Right lung (tissue), 5 donors: Measurements from ENCODE around the gene NOC2L. TPM values are rescaled to one million over a fixed set of nuclear protein-coding genes. Genes with fewer than 3 reads are reported as not detected.

Experiments
- DNase-seq, 2 donors: peaks; one replicate each; pipeline ENCODE4 v3.0.0-alpha.2; 2013
- polyA plus RNA-seq, 5 donors: library from polyadenylated mRNA; unstranded; fragments of 120-200 nt; gene quantifications; one replicate each; pipeline versions ENCODE4 v1.2.1 to v1.2.3, GENCODE V29; 2013; ENCODE audit warnings: inconsistent platforms in 1 of 5, low replicate concordance in 1 of 5; ENCODE audit not compliant: insufficient read length in 5 of 5, insufficient read depth in 1 of 5

The NOC2L gene
- polyA plus RNA-seq, 5 donors: 42.3 to 62.0 (median 55.2) TPM

DNA sequence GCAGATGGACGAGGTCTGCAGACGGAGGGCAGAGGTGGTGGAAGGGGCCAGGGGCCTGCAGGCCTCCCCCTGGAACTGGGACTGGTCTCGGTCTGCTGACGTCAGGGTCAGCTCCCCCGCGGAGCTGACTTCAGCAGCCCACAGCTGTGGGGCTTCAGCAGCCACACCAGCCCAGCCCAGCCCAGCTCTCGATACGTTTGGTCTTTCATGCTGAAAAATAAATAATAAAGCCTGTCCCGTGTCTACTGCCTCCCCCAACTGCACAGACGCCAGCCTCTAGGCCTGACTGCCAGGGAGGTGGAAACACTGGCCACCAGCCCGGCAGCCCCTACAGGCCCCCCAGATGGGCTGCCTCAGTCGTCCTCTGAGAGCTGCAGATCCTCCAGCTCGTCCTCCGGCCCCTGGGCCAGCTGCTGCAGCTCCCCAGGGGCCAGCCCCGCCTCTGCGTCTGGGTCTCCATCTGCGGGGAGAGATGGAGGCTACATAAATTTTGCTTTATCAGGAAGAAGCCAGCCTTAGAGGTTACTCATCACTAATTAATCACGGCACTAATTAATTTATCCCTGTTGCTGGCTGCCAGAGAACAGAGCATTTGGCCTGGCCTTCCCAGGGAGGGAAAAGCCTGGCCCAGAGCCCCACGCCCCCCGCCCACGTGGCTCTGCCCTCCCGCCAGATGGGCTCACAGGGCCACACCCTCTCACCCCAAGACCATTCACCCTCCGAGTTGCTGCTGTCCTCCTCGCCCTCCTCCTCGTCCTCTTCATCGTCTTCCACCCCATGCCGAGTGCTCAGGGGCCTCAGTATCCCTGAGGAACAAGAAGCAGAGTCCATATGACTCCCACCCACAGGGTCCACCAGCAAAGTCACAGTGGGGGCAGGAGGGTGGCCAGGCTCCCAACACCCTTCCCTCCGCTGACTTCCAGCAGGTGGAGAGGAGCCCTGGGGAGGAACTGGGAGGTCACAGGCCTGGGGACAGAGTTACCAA lies 14.4 kb downstream of the NOC2L start:
- peak; percentile 93 to 95 for DNase-seq

DNA sequence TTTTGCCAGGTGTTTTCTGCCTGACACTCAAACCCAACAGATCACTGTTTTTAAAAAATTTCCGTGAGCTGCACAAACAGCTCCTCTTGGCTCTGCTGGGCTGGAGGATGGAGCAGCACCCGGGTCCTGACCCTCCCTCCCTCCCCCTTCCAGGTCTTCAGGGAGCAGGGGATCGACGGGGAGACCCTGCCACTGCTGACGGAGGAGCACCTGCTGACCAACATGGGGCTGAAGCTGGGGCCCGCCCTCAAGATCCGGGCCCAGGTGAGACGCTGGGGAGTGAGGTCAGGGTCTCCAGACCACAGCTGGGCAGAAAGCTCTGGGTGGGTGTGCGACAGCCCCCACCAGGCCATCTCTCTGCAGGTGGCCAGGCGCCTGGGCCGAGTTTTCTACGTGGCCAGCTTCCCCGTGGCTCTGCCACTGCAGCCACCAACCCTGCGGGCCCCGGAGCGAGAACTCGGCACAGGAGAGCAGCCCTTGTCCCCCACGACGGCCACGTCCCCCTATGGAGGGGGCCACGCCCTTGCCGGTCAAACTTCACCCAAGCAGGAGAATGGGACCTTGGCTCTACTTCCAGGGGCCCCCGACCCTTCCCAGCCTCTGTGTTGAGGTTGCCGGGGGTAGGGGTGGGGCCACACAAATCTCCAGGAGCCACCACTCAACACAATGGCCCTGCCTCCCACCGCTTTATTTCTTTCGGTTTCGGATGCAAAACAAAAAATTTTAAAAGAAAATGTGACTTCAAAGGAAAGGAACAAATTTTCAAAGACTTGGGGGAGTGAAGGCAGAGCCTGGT lies 15.3 kb downstream of the NOC2L start:
- no peak for DNase-seq

DNA sequence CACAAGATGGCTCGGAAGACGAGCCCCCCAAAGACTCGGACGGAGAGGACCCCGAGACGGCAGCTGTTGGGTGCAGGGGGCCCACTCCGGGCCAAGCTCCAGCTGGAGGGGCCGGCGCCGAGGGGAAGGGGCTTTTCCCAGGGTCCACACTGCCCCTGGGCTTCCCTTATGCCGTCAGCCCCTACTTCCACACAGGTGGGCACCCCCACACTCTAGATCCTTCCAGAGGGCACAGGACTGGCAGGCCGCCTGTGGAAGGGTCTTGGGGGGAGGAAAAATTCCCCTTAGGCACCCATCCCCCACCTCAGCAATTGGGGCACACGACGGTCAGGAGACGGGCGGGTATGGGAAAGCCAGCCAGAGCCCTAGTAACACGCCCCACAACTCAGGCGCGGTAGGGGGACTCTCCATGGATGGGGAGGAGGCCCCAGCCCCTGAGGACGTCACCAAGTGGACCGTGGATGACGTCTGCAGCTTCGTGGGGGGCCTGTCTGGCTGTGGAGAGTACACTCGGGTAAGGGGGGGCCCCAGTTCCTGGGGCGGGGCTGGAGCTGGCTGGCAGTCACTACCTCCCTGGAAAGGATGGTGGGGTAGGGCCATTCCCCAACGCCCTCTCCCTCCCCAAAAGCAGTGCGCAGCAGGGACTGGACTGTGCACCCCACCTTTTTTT lies 16.1 kb downstream of the NOC2L start:
- peak in 1 of 2 donors; percentile 70 for DNase-seq

DNA sequence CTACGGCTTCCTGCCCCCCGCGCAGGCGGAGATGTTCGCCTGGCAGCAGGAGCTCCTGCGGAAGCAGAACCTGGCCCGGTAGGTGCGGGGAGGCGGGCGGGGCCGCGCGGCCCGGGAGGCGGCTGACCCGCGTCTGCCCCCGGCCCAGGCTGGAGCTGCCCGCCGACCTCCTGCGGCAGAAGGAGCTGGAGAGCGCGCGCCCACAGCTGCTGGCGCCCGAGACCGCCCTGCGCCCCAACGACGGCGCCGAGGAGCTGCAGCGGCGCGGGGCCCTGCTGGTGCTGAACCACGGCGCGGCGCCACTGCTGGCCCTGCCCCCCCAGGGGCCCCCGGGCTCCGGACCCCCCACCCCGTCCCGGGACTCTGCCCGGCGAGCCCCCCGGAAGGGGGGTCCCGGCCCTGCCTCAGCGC lies 16.6 kb downstream of the NOC2L start:
- DNase-seq: no peak

DNA sequence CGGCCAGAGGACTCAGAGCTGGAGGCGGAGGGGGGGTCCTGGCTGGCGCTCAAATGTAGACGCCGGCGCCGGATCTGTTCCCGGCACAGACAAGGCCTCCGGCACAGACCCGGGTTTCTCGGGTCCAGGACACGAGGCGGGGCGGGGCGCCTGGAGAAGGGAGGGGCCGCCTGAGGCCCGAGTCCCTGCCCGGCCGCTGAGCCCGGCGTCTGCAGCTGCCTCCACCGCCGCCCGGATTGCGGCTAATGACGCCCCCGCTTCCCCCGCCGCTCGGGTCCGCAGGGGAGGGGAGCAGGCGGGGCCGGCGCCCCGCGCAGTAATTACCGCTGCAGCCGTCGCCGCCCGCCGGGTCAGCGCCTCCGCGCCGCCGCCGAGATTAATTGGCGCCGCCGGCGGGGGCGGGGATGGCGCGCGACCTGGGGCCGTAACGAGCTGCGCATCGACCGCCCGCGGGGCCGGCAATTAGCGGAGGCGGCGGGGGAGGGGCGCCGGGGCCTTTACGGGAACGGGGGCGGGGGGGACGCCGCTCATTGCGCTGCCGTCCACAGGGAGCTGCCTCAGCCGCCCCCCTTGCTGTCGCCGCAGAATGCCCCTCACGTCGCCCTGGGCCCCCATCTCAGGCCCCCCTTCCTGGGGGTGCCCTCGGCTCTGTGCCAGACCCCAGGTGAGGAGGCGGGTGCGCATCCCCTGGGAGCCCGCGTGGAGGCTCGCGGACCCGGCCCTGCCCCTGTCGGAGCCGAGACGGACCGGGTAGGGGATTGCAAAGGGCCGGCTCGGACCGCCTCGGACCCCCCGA lies 17.3 kb downstream of the NOC2L start:
- peak; percentile 92 to 93 for DNase-seq

DNA sequence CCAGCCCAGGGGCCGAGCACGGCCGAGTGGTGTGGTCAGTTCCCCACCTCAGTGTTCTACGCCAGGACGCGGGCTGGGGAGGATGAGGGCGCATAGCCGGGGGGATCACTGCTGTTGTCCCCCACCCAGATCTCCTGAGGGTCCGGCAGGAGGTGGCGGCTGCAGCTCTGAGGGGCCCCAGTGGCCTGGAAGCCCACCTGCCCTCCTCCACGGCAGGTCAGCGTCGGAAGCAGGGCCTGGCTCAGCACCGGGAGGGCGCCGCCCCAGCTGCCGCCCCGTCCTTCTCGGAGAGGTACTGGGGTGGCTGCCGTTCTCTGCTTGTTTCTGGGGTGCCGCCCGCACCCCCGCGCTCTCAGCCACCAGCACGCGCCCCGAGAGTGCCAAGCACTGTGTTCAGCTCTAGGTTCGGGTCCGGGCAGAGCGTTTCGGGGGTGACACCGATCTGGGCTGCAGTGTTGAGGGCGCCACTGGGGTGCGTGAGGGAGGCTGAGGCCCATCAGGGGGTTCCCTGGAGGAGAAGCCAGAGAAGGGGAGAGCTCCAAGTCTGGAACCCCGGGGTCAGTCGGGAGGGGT lies 18.0 kb downstream of the NOC2L start:
- no peak for DNase-seq

DNA sequence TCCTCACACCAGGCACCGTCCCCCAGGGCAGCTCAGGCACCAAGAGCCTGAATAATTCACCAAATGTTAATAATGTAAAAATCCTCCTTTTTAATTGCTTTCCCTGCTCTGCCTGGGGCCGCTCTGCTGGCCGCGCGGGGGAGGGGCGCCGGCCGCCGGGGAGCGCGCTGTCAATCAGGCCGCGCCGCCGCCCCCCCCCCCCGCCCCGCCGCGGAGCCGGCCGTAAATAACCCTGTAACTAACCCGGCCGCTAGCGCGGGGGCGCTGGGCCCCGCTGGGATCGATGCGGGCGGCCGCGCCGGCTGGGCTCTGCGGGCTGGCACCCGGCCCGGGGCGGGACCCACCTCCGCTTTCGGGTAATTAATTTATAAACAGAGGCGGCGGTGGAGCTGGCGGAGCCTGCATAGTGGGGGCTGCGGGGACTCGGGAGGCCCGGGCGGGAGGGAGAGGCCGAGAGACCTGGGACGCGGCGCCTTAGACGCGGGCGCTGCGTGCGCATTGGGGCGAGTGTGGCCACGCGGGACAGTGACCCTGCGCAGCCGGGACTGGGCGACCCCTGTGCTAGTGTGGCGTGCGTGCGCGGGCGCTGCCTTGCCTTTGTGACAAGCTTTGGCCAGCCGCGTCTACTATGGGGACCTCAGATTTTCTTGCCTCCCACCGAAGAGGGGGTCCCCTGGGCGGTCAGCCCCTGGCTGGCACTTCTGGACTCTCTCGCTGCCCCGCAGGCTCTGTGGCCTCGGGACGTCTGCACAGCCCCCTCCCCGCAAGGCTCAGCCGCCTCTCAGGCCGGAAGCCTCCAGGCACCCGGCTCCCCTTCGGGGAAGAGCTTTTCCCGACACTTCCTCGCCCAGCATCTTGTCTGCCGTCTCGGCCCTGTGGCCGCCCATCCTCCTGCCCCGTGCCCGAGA lies 18.7 kb downstream of the NOC2L start:
- peak; percentile 91 for DNase-seq

DNA sequence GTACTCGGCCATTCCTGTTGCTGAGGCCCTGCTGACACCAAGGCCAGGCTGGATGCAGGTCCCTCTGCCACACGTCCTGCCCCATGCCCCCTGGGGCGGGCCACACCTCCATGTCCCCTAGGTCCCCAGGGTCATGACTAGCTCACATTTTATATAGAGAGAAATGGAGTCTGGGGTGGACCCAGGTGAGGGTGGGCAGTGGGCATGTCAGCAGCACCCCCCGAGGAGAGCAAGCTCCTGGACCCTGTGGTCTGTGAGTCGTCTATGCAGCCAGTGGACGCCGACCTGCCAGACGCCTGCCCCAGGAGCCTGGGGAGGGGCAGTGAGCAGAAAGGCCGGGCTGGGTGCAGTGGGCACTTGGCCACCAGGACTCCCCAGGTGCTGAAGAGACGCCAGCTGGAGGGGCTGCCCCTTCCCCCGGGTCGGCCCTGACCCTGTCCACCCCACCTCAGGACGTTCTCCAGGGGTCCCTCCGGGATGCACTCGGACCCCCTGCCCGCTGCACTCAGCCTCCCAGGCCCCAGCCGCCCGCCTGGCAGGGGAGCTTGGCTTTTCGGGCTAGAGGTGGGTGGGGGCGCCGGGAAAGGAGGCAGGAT lies 19.4 kb downstream of the NOC2L start:
- DNase-seq: no peak

DNA sequence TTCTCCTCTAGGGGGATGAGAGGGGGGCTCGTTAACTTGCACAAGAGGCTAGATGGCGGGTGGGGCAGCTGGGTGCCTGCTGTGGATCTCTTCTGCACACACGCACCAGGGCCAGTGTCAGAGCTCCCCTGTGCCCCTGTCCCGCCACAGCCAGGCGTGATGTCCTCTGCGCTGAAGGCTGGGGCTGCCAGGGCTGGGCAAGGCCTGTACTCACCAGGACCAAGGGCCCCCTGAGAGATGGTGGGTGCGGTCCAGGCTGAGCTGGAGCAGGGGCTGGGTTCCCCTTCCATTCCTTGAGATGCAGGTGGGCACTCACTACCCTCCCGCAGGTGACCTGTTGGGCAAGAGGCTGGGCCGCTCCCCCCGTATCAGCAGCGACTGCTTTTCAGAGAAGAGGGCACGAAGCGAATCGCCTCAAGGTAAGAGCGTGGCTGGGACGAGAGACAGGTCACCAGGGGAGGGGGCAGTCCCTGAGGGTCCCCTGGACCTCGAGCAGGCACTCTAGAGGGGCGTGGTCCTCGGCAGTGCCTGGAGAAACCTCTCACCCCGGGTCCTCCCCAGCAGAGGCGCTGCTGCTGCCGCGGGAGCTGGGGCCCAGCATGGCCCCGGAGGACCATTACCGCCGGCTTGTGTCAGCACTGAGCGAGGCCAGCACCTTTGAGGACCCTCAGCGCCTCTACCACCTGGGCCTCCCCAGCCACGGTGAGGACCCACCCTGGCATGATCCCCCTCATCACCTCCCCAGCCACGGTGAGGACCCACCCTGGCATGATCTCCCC lies 20.2 kb downstream of the NOC2L start:
- no peak for DNase-seq

DNA sequence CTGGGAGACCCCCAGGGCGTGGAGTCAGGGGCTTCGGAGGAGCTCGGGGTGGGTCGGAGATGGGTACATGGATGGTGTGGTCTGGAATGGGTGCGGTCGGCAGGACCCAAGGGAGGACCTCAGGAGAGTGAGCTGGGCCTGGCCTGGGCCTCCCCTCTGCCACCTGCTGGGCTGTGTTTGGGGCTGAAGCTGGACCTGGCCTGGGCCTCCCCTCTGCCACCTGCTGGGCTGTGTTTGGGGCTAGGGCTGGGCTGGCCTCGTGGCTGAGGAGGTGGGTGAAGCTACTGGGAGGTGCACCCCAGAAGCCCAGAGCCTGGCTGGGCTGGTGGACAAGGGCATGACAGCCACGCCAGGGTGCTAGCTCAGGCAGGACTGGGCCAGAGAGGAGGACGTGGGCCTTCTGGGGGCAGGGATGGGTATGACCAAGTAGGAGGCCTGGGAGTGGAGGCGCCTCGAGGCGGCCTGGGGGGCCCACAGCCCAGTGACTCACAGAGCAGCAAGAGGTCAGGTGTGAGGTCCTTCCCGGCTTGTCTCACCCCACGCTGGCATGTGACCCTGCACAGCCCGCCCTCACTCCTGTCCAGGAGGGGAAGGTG lies 20.9 kb downstream of the NOC2L start:
- no peak for DNase-seq

DNA sequence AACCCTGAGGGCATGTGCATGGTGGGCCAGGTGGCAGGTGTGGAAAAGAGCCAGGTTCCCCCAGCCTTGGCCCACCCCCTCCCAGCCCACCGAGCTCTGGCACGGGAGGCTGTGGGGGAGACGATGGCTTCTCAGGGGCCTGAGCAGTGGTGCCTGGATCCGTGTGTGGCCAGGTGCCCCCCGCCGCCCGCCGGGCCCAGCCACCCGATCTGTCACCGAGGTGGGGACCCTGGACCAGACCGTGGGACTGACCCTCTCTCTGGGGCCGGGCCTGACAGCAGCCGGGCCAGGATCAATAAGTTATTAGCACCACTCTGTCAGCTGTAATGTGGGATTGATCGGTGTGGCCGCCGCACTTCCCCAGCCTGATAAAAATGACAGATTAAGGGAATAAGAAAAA lies 21.5 kb downstream of the NOC2L start:
- no peak for DNase-seq

DNA sequence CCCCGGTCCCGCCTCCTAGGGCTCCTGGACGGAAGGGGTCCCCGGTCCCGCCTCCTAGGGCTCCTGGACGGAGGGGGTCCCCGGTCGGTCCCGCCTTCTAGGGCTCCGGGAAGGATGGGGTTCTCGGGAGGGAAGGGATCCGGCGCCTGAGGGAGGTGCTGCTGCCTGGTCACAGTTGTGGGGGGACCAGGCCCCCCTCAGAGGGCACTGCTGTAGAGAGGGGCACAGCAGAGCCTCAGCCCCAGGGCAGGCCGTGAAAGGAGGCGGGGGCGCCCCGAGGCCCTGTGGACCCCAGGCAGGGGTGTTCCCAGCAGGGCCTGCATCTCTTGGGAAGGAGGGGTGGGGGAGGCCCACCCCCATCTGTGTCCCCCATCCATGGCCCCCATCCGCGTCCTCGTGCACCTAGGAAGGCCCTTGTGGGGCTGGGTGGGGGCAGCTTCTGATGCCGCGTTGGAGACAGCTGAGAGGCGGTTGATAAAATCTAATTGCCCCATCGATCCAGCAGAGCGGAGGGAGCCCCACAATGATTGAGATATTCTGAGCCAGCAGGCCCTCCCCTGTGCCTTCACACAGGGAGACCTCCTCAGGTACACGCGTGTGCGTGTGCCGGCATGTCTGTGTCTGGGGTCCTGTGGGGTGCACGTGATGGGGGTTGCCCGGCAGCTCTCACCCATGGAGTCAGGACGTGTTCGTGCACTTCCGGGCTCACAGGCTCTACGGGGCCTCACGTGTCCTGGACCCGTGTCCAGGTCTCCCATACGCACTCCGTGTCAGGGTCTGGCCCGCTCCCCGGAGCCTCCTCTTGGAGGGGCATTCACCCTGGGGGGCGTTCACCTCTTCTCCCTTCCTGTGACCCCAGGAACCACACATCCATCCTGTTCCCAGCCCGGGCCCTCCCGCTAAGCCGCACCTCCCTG lies 22.4 kb downstream of the NOC2L start:
- DNase-seq: no peak

DNA sequence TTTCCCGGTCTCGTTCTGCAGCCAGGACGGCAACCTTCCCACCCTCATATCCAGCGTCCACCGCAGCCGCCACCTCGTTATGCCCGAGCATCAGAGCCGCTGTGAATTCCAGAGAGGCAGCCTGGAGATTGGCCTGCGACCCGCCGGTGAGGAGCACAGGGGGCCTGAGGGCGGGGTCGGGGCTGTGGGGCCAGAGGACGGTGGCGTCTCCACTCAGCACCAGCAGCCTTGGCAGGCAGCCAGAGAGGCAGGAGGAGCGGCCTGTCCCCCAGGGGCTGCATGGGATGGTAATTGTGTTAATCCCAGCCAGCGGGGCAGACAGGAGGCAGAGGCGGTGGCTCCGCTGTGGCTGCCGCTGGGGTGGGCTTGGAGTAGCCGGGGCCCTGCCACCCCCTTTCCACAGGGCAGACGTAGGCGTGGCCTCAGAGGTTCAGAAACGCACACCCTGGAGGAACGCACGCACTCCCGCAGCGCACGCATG lies 23.3 kb downstream of the NOC2L start:
- DNase-seq: no peak

DNA sequence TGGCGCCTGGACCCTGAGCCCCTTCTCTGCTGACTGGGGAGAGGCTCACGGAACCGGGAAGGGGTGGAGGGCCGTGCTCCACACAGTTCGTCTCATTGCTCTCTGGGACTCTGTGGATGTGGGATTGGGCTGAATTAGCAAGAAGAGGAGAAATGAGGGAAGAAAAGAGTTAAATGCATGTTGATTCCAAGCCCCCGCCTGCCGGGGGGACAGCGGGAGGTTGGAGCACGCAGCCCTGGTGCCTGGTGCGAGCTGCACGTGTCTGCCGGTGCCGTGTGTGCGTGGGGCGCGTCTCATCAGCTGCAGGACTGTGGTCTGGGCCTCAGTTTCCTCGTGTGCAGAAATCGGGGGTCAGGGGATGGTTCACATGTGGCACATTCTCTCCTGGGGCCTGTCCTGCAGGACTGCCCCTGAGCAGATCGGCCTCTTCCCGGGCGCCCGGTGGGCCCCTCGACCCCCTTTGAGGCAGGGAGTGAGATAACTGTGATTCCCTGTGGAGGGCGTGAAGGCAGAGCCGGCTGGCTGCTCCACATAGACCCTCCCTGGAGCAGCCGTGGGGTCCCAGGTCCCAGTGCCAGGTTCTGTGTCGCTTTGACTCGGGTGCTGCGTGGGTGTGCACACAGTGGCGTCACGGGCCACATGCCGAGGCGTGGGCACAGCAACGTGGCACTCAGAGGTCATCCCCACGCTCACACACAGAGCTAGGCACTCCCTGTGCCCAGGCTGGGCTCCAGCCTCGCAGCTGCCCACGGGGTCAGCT lies 23.9 kb downstream of the NOC2L start:
- DNase-seq: no peak

DNA sequence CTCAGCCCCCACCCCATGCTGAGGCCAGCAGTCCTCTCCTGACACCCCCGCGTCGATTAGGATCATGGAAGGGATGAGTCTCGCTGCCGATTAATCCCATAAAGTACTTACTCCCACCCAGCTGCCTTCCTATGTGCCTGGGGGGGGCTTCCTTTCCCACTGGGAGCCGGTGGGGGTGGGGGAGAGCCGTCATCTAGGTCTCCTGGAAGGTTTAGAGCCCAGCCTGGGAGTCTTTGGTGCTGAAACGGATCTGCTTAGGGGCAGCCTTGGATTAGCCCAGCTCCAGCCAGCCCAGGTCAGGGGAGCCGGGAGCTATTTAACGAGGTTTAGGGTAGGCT lies 25.5 kb downstream of the NOC2L start:
- no peak for DNase-seq
